Uterus (tissue), 2 donors: ENCODE data around the gene CENPN.

Experiments
- CTCF ChIP-seq, 4 experiments: fragments of 200-600 bp in 2 of 4; fragments of 450-650 bp in 2 of 4; sonication (generic) in 2 of 4; IDR thresholded peaks; one replicate each; pipeline ENCODE4 v1.5.1; 2016 to 2019; ENCODE audit warnings: antibody characterized with exemption in 4 of 4, mild to moderate bottlenecking in 2 of 4, moderate library complexity in 1 of 4
- POLR2A ChIP-seq, 2 donors: fragments of 450-650 bp; IDR thresholded peaks; one replicate each; pipeline ENCODE4 v1.6.1; 2016; ENCODE audit warnings: antibody characterized with exemption in 2 of 2, mild to moderate bottlenecking in 1 of 2, moderate library complexity in 1 of 2

- TF ChIP-seq POLR2A (IDR thresholded peaks at IDR 0.05) (no peak), CTCF (IDR thresholded peaks at IDR 0.05) (no peak)
Measured at GRCh38 chr16:80992676-80993293, 14.2 kb upstream of the CENPN start.
